GM23338 (cell line): Measurements from ENCODE around the gene CCBE1. TPM values are rescaled to one million over a fixed set of nuclear protein-coding genes. Genes with fewer than 3 reads are reported as not detected.

Source experiments
- CREB1 ChIP-seq: fragments of 250-450 bp; sonication (Bioruptor Pico); IDR thresholded peaks from 2 replicates; pipeline ENCODE4 v1.5.0; 2020; ENCODE audit warnings: low read depth, mild to moderate bottlenecking, moderate library complexity
- CTCF ChIP-seq, 2 experiments: fragments of 200-600 bp in 1 of 2; sonication (generic) in 1 of 2; conservative IDR thresholded peaks; 2 replicates each; pipeline versions ENCODE4 v1.5.1 to v1.6.1; 2016 to 2017; ENCODE audit warnings: antibody characterized with exemption in 2 of 2, low read depth in 2 of 2, mild to moderate bottlenecking in 2 of 2, moderate library complexity in 1 of 2
- EZH2 ChIP-seq: fragments of 200-600 bp; sonication (generic); IDR thresholded peaks from one replicate; pipeline ENCODE4 v1.8.0; 2017; ENCODE audit warnings: antibody characterized with exemption, mild to moderate bottlenecking, low read depth; ENCODE audit not compliant: unreplicated experiment
- EZH2phosphoT487 ChIP-seq: fragments of 200-600 bp; sonication (generic); IDR thresholded peaks from one replicate; pipeline ENCODE4 v1.8.1; 2018; ENCODE audit warnings: antibody characterized with exemption; ENCODE audit not compliant: unreplicated experiment
- JUNB ChIP-seq: IDR thresholded peaks from one replicate; pipeline ENCODE4 v1.6.1; 2016; ENCODE audit warnings: antibody characterized with exemption; ENCODE audit not compliant: unreplicated experiment
- NANOG ChIP-seq: IDR thresholded peaks from 2 replicates; pipeline ENCODE4 v1.6.1; 2016; ENCODE audit warnings: antibody characterized with exemption, borderline replicate concordance
- REST ChIP-seq: IDR thresholded peaks from one replicate; pipeline ENCODE4 v1.6.1; 2018; ENCODE audit warnings: antibody characterized with exemption; ENCODE audit not compliant: unreplicated experiment
- STAT1 ChIP-seq: IDR thresholded peaks from one replicate; pipeline ENCODE4 v1.6.1; 2016; ENCODE audit warnings: antibody characterized with exemption; ENCODE audit not compliant: unreplicated experiment
- ZNF331 ChIP-seq: fragments of 250-450 bp; sonication (Bioruptor Pico); IDR thresholded peaks from 2 replicates; pipeline ENCODE4 v1.5.0; 2020; ENCODE audit warnings: low read depth, mild to moderate bottlenecking, moderate library complexity
- ZNF462 ChIP-seq: fragments of 250-450 bp; sonication (Bioruptor Pico); IDR thresholded peaks from 2 replicates; pipeline ENCODE4 v1.5.0; 2020; ENCODE audit warnings: mild to moderate bottlenecking, moderate library complexity
- polyA plus RNA-seq: library from polyadenylated mRNA; unstranded; fragments of >200 nt; fragmentation: Nextera tagmentation; extraction: Ambion mirVana; gene quantifications from 2 replicates; pipeline ENCODE4 v1.2.1, GENCODE V29; 2016
- total RNA-seq: library from RNA; depleted of rRNA; stranded (reverse); fragments of >200 nt; shearing (Covaris generic); gene quantifications from 2 replicates; pipeline ENCODE4 v1.2.3, GENCODE V29; 2014

CCBE1 gene
- total and polyA plus RNA-seq, 2 experiments from 2014 or later, result 2.1 to 2.6 TPM

- TF ChIP-seq ZNF462 (CRISPR knock-in tag) (no peak), STAT1 (no peak), NANOG (no peak), EZH2phosphoT487 (no peak), REST (no peak), EZH2 (no peak), ZNF331 (CRISPR knock-in tag) (no peak), CTCF (conservative IDR thresholded peaks at IDR 0.05; ENCODE audit: low read depth in 2 of 2) (no peak), CREB1 (no peak), JUNB (no peak)
These were observed 10.1 kb upstream of the CCBE1 start (continued) for GRCh38 chr18:59707306-59707705.
